Measurements from ENCODE around the gene PDZD2. TPM values are rescaled to one million over a fixed set of nuclear protein-coding genes. Genes with fewer than 3 reads are reported as not detected.

The PDZD2 gene
- total RNA-seq, 4 donors from 2014 or later = 107 to 195 (median 123) TPM

- H3K9me3 ChIP-seq = no peaks in the 10 kb centered on the region
- DNase-seq (ENCODE audit: low spot score in 2 of 2) = no peak
- H3K36me3 ChIP-seq = no peaks in the 10 kb centered on the region
- H3K27ac ChIP-seq = peak overlapping the region; percentile 82
- peaks cover 69% of the 10 kb centered on the region for H3K4me1 ChIP-seq
- H3K4me3 ChIP-seq = no peak overlapping the region
- TF ChIP-seq POLR2AphosphoS5 (IDR thresholded peaks at IDR 0.05) (no peak), POLR2A (IDR thresholded peaks at IDR 0.05) (no peak), EP300 (IDR thresholded peaks at IDR 0.05) (no peak), CTCF (IDR thresholded peaks at IDR 0.05) (no peak)
- no peaks in the 10 kb centered on the region for H3K27me3 ChIP-seq
- 56% methylated on average over 5 of the region's 5 CpGs for WGBS
Observed at GRCh38 chr5:31939151-31939550, 300.2 kb downstream of the PDZD2 start.

DNA sequence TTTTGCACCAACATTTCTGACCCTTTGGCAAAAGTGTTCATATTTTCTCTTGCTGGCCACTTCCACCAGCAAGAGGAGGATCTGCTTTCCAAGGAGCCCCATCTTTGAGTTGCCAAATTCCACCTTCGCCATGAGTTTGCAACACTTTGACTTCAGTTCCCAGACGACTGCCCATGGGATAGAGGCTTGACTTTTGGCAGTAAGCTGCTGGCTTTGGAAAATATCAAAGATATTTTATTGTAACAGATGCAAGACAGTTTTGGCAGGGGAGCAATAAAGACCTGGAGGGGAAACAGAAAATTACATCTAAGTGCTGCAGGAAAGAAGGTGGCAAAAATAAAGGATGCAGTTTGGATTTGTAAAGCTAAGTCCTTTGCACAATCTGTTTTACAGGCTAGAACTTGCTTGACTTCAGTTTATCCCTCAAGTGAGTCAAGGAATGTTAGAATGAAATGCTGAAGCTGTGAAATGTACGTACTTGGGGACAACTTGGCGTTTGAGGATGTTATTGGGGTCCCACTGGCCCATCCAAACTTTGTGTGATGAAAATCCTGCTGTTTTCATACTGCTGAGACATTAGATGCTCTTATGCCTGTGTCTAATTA is 302.3 kb downstream of the PDZD2 start:
- Histone ChIP-seq H3K9me3 (no peaks in the 10 kb centered on the region), H3K27me3 (no peaks in the 10 kb centered on the region), H3K27ac (peak overlapping the region; percentile 63), H3K4me3 (no peak overlapping the region), H3K36me3 (no peaks in the 10 kb centered on the region), H3K4me1 (peaks cover 65% of the 10 kb centered on the region)
- no peak for DNase-seq (ENCODE audit: low spot score in 2 of 2)
- WGBS = 46% methylated on average over 4 of the region's 4 CpGs
- TF ChIP-seq EP300 (IDR thresholded peaks at IDR 0.05) (no peak), CTCF (IDR thresholded peaks at IDR 0.05) (no peak), POLR2AphosphoS5 (IDR thresholded peaks at IDR 0.05) (no peak), POLR2A (IDR thresholded peaks at IDR 0.05) (no peak)

GRCh38 chr5:31942546-31942945 is 303.6 kb downstream of the PDZD2 start:
- Histone ChIP-seq H3K27ac (peak overlapping the region; percentile 63), H3K27me3 (no peaks in the 10 kb centered on the region), H3K4me3 (no peak overlapping the region), H3K36me3 (no peaks in the 10 kb centered on the region), H3K9me3 (no peaks in the 10 kb centered on the region), H3K4me1 (peaks cover 62% of the 10 kb centered on the region)
- 55% methylated on average over 11 of the region's 11 CpGs for WGBS
- no peak for DNase-seq (ENCODE audit: low spot score in 2 of 2)
- TF ChIP-seq EP300 (IDR thresholded peaks at IDR 0.05) (no peak), POLR2A (IDR thresholded peaks at IDR 0.05) (no peak), CTCF (IDR thresholded peaks at IDR 0.05) (no peak), POLR2AphosphoS5 (IDR thresholded peaks at IDR 0.05) (no peak)

DNA sequence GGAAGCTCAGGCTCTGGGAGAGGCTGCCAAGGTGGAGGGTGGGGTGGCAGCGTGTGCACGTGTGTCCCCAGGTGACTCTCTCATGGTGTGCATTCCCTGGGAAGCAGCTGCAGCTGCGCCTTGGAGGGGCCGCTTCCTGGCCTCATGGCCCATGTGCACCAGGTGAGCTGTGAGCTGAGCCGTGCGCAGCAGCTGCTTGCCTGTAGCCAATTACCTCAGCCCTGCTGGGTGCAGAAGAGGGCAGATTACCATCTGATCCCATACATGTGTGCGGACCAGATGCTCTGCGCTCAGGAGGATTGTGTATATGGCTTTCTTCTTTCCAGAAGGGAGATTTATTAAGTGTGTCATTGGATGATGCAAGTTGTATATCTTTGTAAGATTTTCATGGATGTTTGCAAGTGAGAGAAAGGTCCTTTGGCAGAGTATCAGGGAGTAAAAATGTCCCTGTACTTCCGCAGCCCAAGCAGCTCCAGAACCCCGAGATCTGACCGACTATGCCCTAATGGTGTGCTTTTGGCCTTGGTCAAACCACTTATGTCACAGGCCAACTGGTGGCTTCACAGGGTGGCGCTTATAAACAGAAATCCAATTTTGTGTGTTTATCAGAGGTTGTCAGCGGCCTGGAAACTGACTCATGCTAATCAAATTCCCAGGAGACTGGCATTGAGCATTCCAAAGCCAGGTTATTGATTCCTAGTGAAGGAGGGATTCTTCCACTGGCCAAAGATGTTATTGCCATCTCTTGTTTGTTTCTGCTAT is 305.9 kb downstream of the PDZD2 start:
- DNase-seq (ENCODE audit: low spot score in 2 of 2) = no peak
- 94% methylated on average over 6 of the region's 13 CpGs for WGBS
- H3K4me3 ChIP-seq = no peak overlapping the region
- H3K36me3 ChIP-seq = no peaks in the 10 kb centered on the region
- no peaks in the 10 kb centered on the region for H3K27me3 ChIP-seq
- peak overlapping the region; percentile 52 for H3K27ac ChIP-seq
- H3K9me3 ChIP-seq = no peaks in the 10 kb centered on the region
- H3K4me1 ChIP-seq = peaks cover 57% of the 10 kb centered on the region
- TF ChIP-seq EP300 (IDR thresholded peaks at IDR 0.05) (no peak), CTCF (IDR thresholded peaks at IDR 0.05) (no peak), POLR2A (IDR thresholded peaks at IDR 0.05) (no peak), POLR2AphosphoS5 (IDR thresholded peaks at IDR 0.05) (no peak)

DNA sequence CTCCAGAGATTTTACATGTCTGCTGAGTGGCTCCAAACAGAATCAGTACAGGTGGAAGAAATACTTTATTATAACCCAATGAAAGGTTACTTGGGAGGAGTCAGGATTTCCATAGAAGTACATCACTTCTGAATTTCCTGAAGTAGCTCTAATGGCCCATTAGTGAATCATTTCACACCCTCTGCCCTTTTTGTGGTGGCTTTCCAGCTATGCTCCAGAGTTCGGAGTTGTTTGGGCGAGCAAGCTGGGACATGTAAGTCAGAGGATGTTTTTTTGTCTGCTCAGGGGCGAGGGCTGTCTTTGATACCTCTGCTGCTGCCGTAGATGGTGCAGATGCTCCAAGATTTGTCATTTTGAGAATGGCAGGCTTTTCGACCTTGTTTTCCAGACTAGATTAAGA is 309.1 kb downstream of the PDZD2 start:
- no peaks in the 10 kb centered on the region for H3K36me3 ChIP-seq
- WGBS = 65% methylated on average over 5 of the region's 5 CpGs
- peaks cover 32% of the 10 kb centered on the region for H3K4me1 ChIP-seq
- no peaks in the 10 kb centered on the region for H3K27me3 ChIP-seq
- no peak for DNase-seq (ENCODE audit: low spot score in 2 of 2)
- H3K27ac ChIP-seq = peak overlapping the region; percentile 29
- H3K9me3 ChIP-seq = no peaks in the 10 kb centered on the region
- H3K4me3 ChIP-seq = no peak overlapping the region
- no peak for TF ChIP-seq POLR2A (IDR thresholded peaks at IDR 0.05)
- no peak for TF ChIP-seq EP300 (IDR thresholded peaks at IDR 0.05)
- TF ChIP-seq POLR2AphosphoS5 (IDR thresholded peaks at IDR 0.05) = no peak
- no peak for TF ChIP-seq CTCF (IDR thresholded peaks at IDR 0.05)

Measured in suprapubic skin (tissue), 4 donors.